ENCODE measurements around the gene PRR20A. TPM values are rescaled to one million over a fixed set of nuclear protein-coding genes. Genes with fewer than 3 reads are reported as not detected.

The PRR20A gene
- not detected in 2 replicates for total RNA-seq

GRCh38 chr13:57140235-57140968 is at the start of gene PRR20A:
Gene PRR20A (plus strand): TSS chr13:57140918. CDS start chr13:57141305, 387 bp downstream.

GRCh38 chr13:57147188-57147587 is 6.5 kb downstream of the PRR20A start, which contains the start of gene PRR20B:
Gene PRR20B (plus strand): TSS chr13:57147488. CDS start chr13:57147875, 387 bp downstream.

GRCh38 chr13:57153761-57154160 is 13.0 kb downstream of the PRR20A start, which contains the start of gene PRR20C:
Gene PRR20C (plus strand): TSS chr13:57154061. CDS start chr13:57154448, 387 bp downstream.

GRCh38 chr13:57160332-57160731 is 19.6 kb downstream of the PRR20A start, which contains the start of gene PRR20D:
Gene PRR20D (plus strand): TSS chr13:57160632. CDS start chr13:57161019, 387 bp downstream.

GRCh38 chr13:57166897-57167296 is 26.2 kb downstream of the PRR20A start, which contains the start of gene PRR20E:
Gene PRR20E (plus strand): TSS chr13:57167197. CDS start chr13:57167584, 387 bp downstream.

Other genes with a start within 250 kb of the PRR20A start
- not detected in 2 replicates for gene PRR20B, start 6.6 kb downstream of the PRR20A start, total RNA-seq
- not detected in 2 replicates for gene PRR20C, start 13.1 kb downstream of the PRR20A start, total RNA-seq
- gene PRR20D, start 19.7 kb downstream of the PRR20A start, total RNA-seq = not detected in 2 replicates
- gene PRR20E, start 26.3 kb downstream of the PRR20A start, total RNA-seq = not detected in 2 replicates